ENCODE data around the gene CHGA. TPM values are rescaled to one million over a fixed set of nuclear protein-coding genes. Genes with fewer than 3 reads are reported as not detected.

The CHGA gene
- total and polyA plus RNA-seq, 2 of the 13 experiments (the other 11 are each of a cell fraction or from before 2014, with no cell fraction given): not detected

- TF ChIP-seq NCOA5 (CRISPR knock-in tag; IDR thresholded peaks at IDR 0.05) (no peak), NR0B2 (CRISPR knock-in tag; IDR thresholded peaks at IDR 0.05) (no peak)
Measured at GRCh38 chr14:92951261-92951660, 28.3 kb downstream of the CHGA start (continued).

- Histone ChIP-seq H3K27me3 (ENCODE audit: control insufficient read depth in 1 of 2, insufficient read depth in 2 of 2, low read length in 2 of 2) (no peaks in the 10 kb centered on the region; a peak in 1 of 5 replicates), H3K27ac (ENCODE audit: extremely low read length, insufficient read depth, low read length) (no peak overlapping the region), H3K9me3 (ENCODE audit: low read length) (no peaks in the 10 kb centered on the region), H4K20me1 (ENCODE audit: insufficient read depth, low read length) (no peaks in the 10 kb centered on the region), H3K4me1 (ENCODE audit: insufficient read depth, low read length) (no peaks in the 10 kb centered on the region), H3K4me3 (replicated peaks in 1 of 3; ENCODE audit: insufficient read depth in 1 of 3, low read depth in 2 of 3, low read length in 3 of 3) (no peak overlapping the region), H3K4me2 (ENCODE audit: low read depth, low read length) (no peak overlapping the region), H2AFZ (ENCODE audit: low read length) (no peak overlapping the region), H3K36me3 (replicated peaks in 1 of 2; ENCODE audit: control insufficient read depth in 1 of 2, insufficient read depth in 2 of 2, low read length in 2 of 2) (peaks cover 7 to 14% of the 10 kb centered on the region in 2 experiments; a peak in 1 of 5 replicates), H3K79me2 (ENCODE audit: insufficient read depth, low read length) (no peaks in the 10 kb centered on the region), H3K9ac (ENCODE audit: insufficient read depth, low read depth, low read length) (no peak overlapping the region)
- in situ Hi-C loops (cut with HindIII; ENCODE audit: extremely low pct_ligation_motif_present, low pct_unique_long_range_greater_than_20kb) (loop anchor here (5.0 to 10.0 kb wide), 2 partner anchors 163 to 185 kb away; partner anchors contain the start of gene ITPK1), intact Hi-C loops (cut with micrococcal nuclease; ENCODE audit: unreplicated experiment) (loop anchor here (1.0 kb wide), 3 partner anchors 161 to 187 kb away; no protein-coding TSS in a partner anchor)
- POLR2A ChIA-PET: no interaction called here
- FAIRE-seq (peak; percentile 70), DNase-seq (ENCODE audit: low spot score) (peak; percentile 37), ATAC-seq (peak; percentile 92)
- no TSS peak for BruUV-seq (replicated peaks)
- CTCF ChIA-PET (ENCODE audit: low intra/inter-chr PET ratio, low total read pairs): interaction anchor here (0.7 to 1.6 kb wide), 8 partner anchors 161 to 267 kb away, joined by 3 to 32 read pairs (median 5); partner anchors contain the start of gene ITPK1
- WGBS (ENCODE audit: low lambda C conversion rate): 32% methylated on average over 10 of the region's 18 CpGs
- TF ChIP-seq HMGXB4 (CRISPR knock-in tag; IDR thresholded peaks at IDR 0.05; ENCODE audit: borderline replicate concordance in 1 of 2, low read depth in 1 of 2) (0 out of 4 replicates have a peak, but pooled peaks of 1 of the 2 experiments have one; percentile 34), ZFP91 (CRISPR knock-in tag; IDR thresholded peaks at IDR 0.05; ENCODE audit: borderline replicate concordance) (peak; percentile 59; the same call in 1 of the 2 replicates), BCLAF1 (IDR thresholded peaks at IDR 0.05) (no peak), USF2 (IDR thresholded peaks at IDR 0.05; ENCODE audit: low read depth, low read length) (peak; percentile 31; the same call in 1 of the 2 replicates), USF2 (CRISPR knock-in tag; IDR thresholded peaks at IDR 0.05; ENCODE audit: borderline replicate concordance) (no peak), YY1 (IDR thresholded peaks at IDR 0.05; ENCODE audit: insufficient read depth, insufficient replicate concordance, low read depth, low read length) (peak; percentile 15), SRY (CRISPR knock-in tag; IDR thresholded peaks at IDR 0.05) (no peak)
Measured at GRCh38 chr14:92951912-92952471, 29.0 kb downstream of the CHGA start.
